HepG2 (cell line): Measurements from ENCODE around the gene SEMA3F. TPM values are rescaled to one million over a fixed set of nuclear protein-coding genes. Genes with fewer than 3 reads are reported as not detected.

ENCODE experiments used
- ATRX ChIP-seq: sonication (generic); formaldehyde crosslinking; IDR thresholded peaks from 2 replicates; pipeline ENCODE4 v1.4.0; 2020; ENCODE audit warnings: missing genetic modification reagents, borderline replicate concordance
- CEBPZ ChIP-seq: IDR thresholded peaks from 2 replicates; pipeline ENCODE4 v1.6.1; 2012; ENCODE audit warnings: low read length, improper control_type of control experiment
- DMAP1 ChIP-seq: IDR thresholded peaks from 2 replicates; pipeline ENCODE4 v1.6.1; 2016
- ELF3 ChIP-seq: IDR thresholded peaks from 2 replicates; pipeline ENCODE4 v1.6.1; 2016; ENCODE audit warnings: missing genetic modification reagents, missing compliant biosample characterization
- GATA4 ChIP-seq: sonication (generic); IDR thresholded peaks from 2 replicates; pipeline ENCODE4 v1.6.1; 2016; ENCODE audit warnings: antibody characterized with exemption, low read depth, borderline replicate concordance
- GPN1 ChIP-seq: sonication (generic); formaldehyde crosslinking; IDR thresholded peaks from 2 replicates; pipeline ENCODE4 v1.5.1; 2020; ENCODE audit warnings: missing genetic modification reagents, borderline replicate concordance
- NFE2L1 ChIP-seq: sonication (generic); formaldehyde crosslinking; IDR thresholded peaks from 2 replicates; pipeline ENCODE4 v1.4.0; 2020; ENCODE audit warnings: missing genetic modification reagents, mild to moderate bottlenecking, borderline replicate concordance
- RNF2 ChIP-seq: fragments of 450-650 bp; conservative IDR thresholded peaks from 2 replicates; pipeline ENCODE4 v1.6.1; 2016; ENCODE audit warnings: low read depth
- SIX1 ChIP-seq: sonication (generic); formaldehyde crosslinking; IDR thresholded peaks from 2 replicates; pipeline ENCODE4 v1.4.0; 2020; ENCODE audit warnings: missing genetic modification reagents, borderline replicate concordance
- SOX13 ChIP-seq, 3 experiments: fragments of 450-650 bp in 1 of 3; sonication (generic) in 1 of 3; formaldehyde crosslinking in 1 of 3; IDR thresholded peaks in 2 of 3; conservative IDR thresholded peaks in 1 of 3; 2 replicates each; pipeline versions ENCODE4 v1.5.0 to v1.6.1; 2016 to 2020; ENCODE audit warnings: antibody characterized with exemption in 1 of 3, mild to moderate bottlenecking in 1 of 3, missing compliant biosample characterization in 1 of 3, missing genetic modification reagents in 1 of 3, moderate library complexity in 1 of 3
- SOX5 ChIP-seq: IDR thresholded peaks from 2 replicates; pipeline ENCODE4 v1.6.1; 2016; ENCODE audit warnings: borderline replicate concordance
- TAF15 ChIP-seq: fragments of 200-400 bp; formaldehyde crosslinking; IDR thresholded peaks from one replicate; pipeline ENCODE4 v1.6.1; 2018; ENCODE audit warnings: mild to moderate bottlenecking, low read depth, low read length; ENCODE audit not compliant: poor library complexity, severe bottlenecking
- YEATS2 ChIP-seq: sonication (generic); formaldehyde crosslinking; IDR thresholded peaks from 2 replicates; pipeline ENCODE4 v1.4.0; 2020; ENCODE audit warnings: missing genetic modification reagents, borderline replicate concordance
- YEATS4 ChIP-seq: sonication (generic); formaldehyde crosslinking; IDR thresholded peaks from 2 replicates; pipeline ENCODE4 v1.4.0; 2020; ENCODE audit warnings: missing genetic modification reagents, borderline replicate concordance
- ZNF12 ChIP-seq: sonication (generic); formaldehyde crosslinking; IDR thresholded peaks from 2 replicates; pipeline ENCODE4 v1.5.0; 2020; ENCODE audit warnings: missing genetic modification reagents
- ZNF253 ChIP-seq: sonication (generic); formaldehyde crosslinking; IDR thresholded peaks from 2 replicates; pipeline ENCODE4 v1.8.0; 2022; ENCODE audit warnings: mild to moderate bottlenecking, missing genetic modification reagents, borderline replicate concordance
- ZNF468 ChIP-seq: sonication (generic); formaldehyde crosslinking; IDR thresholded peaks from 2 replicates; pipeline ENCODE4 v1.8.0; 2022; ENCODE audit warnings: mild to moderate bottlenecking, moderate library complexity, missing genetic modification reagents
- ZNF501 ChIP-seq: sonication (generic); formaldehyde crosslinking; IDR thresholded peaks from 2 replicates; pipeline ENCODE4 v1.5.1; 2020; ENCODE audit warnings: mild to moderate bottlenecking, moderate library complexity, missing genetic modification reagents
- ZNF737 ChIP-seq: sonication (generic); formaldehyde crosslinking; IDR thresholded peaks from 2 replicates; pipeline ENCODE4 v1.5.0; 2020; ENCODE audit warnings: missing genetic modification reagents, mild to moderate bottlenecking, borderline replicate concordance
- polyA plus RNA-seq, 8 experiments: library from polyadenylated mRNA; depleted of rRNA in 3 of 8; stranded (reverse) in 7 of 8; unstranded in 1 of 8; fragments of >200 nt; fragmentation: Illumina TruSeq in 4 of 8; extraction: Trizol in 4 of 8; gene quantifications; 2 replicates each; pipeline versions ENCODE4 v1.2.1 to v1.2.3, GENCODE V29; 2011 to 2016; ENCODE audit warnings: low read depth in 4 of 8, missing spikeins in 1 of 8, mixed read lengths in 1 of 8; ENCODE audit not compliant: insufficient read depth in 1 of 8
- total RNA-seq, 5 experiments: library from RNA; depleted of rRNA; stranded (reverse); fragments of >200 nt; fragmentation: Illumina TruSeq; extraction: Trizol; gene quantifications; 2 replicates each; pipeline ENCODE4 v1.2.3, GENCODE V29; 2016; ENCODE audit warnings: low read depth in 1 of 5
- TF ChIP-seq, protein P1 (sequence below): sonication (generic); formaldehyde crosslinking; IDR thresholded peaks from 2 replicates; pipeline ENCODE4 v1.4.0; 2020; ENCODE audit warnings: mild to moderate bottlenecking, missing genetic modification reagents
- TF ChIP-seq, protein P2 (sequence below): sonication (generic); formaldehyde crosslinking; IDR thresholded peaks from 2 replicates; pipeline ENCODE4 v1.5.1; 2020; ENCODE audit warnings: missing genetic modification reagents, mild to moderate bottlenecking, borderline replicate concordance
- TF ChIP-seq, protein P3 (sequence below): sonication (generic); formaldehyde crosslinking; conservative IDR thresholded peaks from 2 replicates; pipeline ENCODE4 v1.4.0; 2020; ENCODE audit warnings: missing genetic modification reagents

SEMA3F gene
- total and polyA plus RNA-seq, 2 of the 13 experiments (the other 11 are each of a cell fraction or from before 2014, with no cell fraction given), result 7.6 to 17.2 TPM

DNA sequence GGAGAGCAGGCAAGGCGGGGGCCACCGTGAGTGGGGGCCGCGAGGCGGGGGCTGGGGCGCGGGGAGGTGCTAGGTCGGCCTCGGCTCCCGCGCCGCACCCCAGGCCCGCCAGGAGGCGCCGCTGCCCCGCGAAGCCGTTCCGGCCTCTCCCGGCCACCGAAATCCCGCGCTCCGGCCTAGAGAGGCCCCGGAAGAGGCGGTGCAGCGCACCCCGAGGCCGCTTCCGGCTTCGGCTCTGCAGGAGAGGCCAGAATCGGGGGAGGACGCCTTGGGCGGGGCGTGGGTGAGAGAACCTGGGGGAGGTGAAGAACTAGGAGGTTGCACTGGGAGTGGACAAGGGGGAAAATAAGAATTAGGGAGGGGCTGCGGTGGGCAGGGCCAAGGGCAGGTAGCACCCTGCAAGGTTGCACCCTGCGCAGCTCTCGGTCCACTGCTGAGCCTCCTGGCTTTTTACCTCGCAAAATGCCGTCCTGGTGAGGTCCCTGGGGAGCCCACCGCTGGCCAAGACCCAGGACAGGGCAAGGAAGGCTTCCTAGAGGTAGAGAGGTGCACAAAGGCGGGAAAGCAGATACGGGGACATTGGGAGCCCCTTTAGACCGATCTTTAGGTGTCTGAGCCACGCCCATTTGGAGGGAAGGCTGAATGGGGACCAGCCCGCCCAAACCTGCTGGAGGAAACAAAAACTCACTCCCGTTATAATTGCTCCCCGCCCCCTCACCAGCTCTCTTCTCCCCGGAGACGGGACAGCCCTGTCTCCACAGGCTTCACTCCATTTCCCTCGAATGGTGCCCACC lies 72.5 kb downstream of the SEMA3F start (continued):
- TF ChIP-seq, protein P1, sequence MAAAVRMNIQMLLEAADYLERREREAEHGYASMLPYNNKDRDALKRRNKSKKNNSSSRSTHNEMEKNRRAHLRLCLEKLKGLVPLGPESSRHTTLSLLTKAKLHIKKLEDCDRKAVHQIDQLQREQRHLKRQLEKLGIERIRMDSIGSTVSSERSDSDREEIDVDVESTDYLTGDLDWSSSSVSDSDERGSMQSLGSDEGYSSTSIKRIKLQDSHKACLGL (CRISPR knock-in tag), result peak; percentile 50; the same call in 1 of the 2 replicates
- peak; percentile 96 for TF ChIP-seq YEATS2 (CRISPR knock-in tag)
- TF ChIP-seq ATRX (CRISPR knock-in tag), result no peak
- TF ChIP-seq ZNF12 (CRISPR knock-in tag), result no peak
- TF ChIP-seq GATA4, result no peak
- peak; percentile 62; the same call in 1 of the 2 replicates for TF ChIP-seq SOX5
- TF ChIP-seq, protein P2, sequence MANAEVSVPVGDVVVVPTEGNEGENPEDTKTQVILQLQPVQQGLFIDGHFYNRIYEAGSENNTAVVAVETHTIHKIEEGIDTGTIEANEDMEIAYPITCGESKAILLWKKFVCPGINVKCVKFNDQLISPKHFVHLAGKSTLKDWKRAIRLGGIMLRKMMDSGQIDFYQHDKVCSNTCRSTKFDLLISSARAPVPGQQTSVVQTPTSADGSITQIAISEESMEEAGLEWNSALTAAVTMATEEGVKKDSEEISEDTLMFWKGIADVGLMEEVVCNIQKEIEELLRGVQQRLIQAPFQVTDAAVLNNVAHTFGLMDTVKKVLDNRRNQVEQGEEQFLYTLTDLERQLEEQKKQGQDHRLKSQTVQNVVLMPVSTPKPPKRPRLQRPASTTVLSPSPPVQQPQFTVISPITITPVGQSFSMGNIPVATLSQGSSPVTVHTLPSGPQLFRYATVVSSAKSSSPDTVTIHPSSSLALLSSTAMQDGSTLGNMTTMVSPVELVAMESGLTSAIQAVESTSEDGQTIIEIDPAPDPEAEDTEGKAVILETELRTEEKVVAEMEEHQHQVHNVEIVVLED (CRISPR knock-in tag), result peak; percentile 70; the same call in 1 of the 2 replicates
- TF ChIP-seq ZNF253 (CRISPR knock-in tag), result no peak
- TF ChIP-seq ZNF501 (CRISPR knock-in tag), result peak; percentile 85
- peak; percentile 91 for TF ChIP-seq ELF3 (CRISPR knock-in tag)
- TF ChIP-seq ZNF468 (CRISPR knock-in tag), result no peak
- no peak for TF ChIP-seq CEBPZ
- TF ChIP-seq NFE2L1, result no peak
- peak; percentile 68; the same call in 1 of the 2 replicates for TF ChIP-seq DMAP1 (CRISPR knock-in tag)
- TF ChIP-seq SIX1 (CRISPR knock-in tag), result 0 out of 2 replicates have a peak, but pooled peaks have one; percentile 12
- no peak for TF ChIP-seq TAF15
- TF ChIP-seq, protein P3, sequence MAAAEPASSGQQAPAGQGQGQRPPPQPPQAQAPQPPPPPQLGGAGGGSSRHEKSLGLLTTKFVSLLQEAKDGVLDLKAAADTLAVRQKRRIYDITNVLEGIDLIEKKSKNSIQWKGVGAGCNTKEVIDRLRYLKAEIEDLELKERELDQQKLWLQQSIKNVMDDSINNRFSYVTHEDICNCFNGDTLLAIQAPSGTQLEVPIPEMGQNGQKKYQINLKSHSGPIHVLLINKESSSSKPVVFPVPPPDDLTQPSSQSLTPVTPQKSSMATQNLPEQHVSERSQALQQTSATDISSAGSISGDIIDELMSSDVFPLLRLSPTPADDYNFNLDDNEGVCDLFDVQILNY (CRISPR knock-in tag), result peak; percentile 88
- TF ChIP-seq SOX13 (IDR thresholded peaks at IDR 0.05), result no peak
- peak in 1 of 2 experiments; percentile 54; a peak in 1 of 4 replicates for TF ChIP-seq SOX13 (CRISPR knock-in tag; conservative IDR thresholded peaks at IDR 0.05 in 1 of 2, IDR thresholded peaks at IDR 0.05 in 1 of 2)
- TF ChIP-seq RNF2, result no peak
- TF ChIP-seq ZNF737 (CRISPR knock-in tag), result no peak
- TF ChIP-seq YEATS4 (CRISPR knock-in tag), result peak; percentile 82
- no peak for TF ChIP-seq GPN1 (CRISPR knock-in tag)
